IMR-90 (cell line): ENCODE data around the gene DHRS7B. TPM values are rescaled to one million over a fixed set of nuclear protein-coding genes. Genes with fewer than 3 reads are reported as not detected.

Experiments
- ATAC-seq: fragments of 200-7000 bp; cut with Tn5 transposase; 2 replicates; pipeline ENCODE4 v1.9.1; 2020; ENCODE audit warnings: low read depth, mild to moderate bottlenecking, moderate library complexity
- BruUV-seq: library from RNA; stranded (reverse); fragments of 400-500 nt; replicated peaks from 2 replicates; lab custom pipeline; 2021; lab: Mats Ljungman, UMichigan
- CTCF ChIA-PET: fragments of 300-600 bp; formaldehyde crosslinking; extraction: SDS; loops from one replicate; lab custom pipeline; 2021; ENCODE audit warnings: antibody characterized with exemption; lab: Yijun Ruan, JAX
- POLR2A ChIA-PET: fragments of 300-600 bp; sonication (Branson Sonifier 250); formaldehyde crosslinking; loops from one replicate; lab custom pipeline; 2022; ENCODE audit warnings: antibody characterized with exemption; ENCODE audit not compliant: unreplicated experiment; lab: Charles Lee
- DNase-seq: peaks from one replicate; pipeline ENCODE4 v3.0.0; 2013
- H2AFZ ChIP-seq: replicated peaks from 2 replicates; pipeline ENCODE3; 2013; ENCODE audit warnings: low read length, mild to moderate bottlenecking; ENCODE audit not compliant: poor library complexity
- H2AK5ac ChIP-seq: 2 replicates; pipeline ENCODE4 v1.6.1; 2013; ENCODE audit warnings: low read depth, low read length, inconsistent platforms
- H2AK9ac ChIP-seq: replicated peaks from 2 replicates; pipeline ENCODE3; 2013; ENCODE audit warnings: mild to moderate bottlenecking, low read depth, low read length, moderate library complexity; ENCODE audit not compliant: poor library complexity
- H2BK120ac ChIP-seq: 2 replicates; pipeline ENCODE4 v1.6.1; 2013; ENCODE audit warnings: low read depth, low read length, inconsistent platforms
- H2BK15ac ChIP-seq: 3 replicates; pipeline ENCODE4 v1.6.1; 2013; ENCODE audit warnings: low read depth, low read length, inconsistent platforms
- H2BK20ac ChIP-seq: 2 replicates; pipeline ENCODE4 v1.6.1; 2013; ENCODE audit warnings: low read depth, mild to moderate bottlenecking, inconsistent platforms, low read length, moderate library complexity
- H2BK5ac ChIP-seq: 2 replicates; pipeline ENCODE4 v1.6.1; 2013; ENCODE audit warnings: mild to moderate bottlenecking, low read depth, low read length, inconsistent platforms; ENCODE audit not compliant: poor library complexity, severe bottlenecking
- H3K14ac ChIP-seq: replicated peaks from 2 replicates; pipeline ENCODE4 v1.6.1; 2013; ENCODE audit warnings: low read depth, low read length, inconsistent platforms
- H3K18ac ChIP-seq: 2 replicates; pipeline ENCODE4 v1.6.1; 2013; ENCODE audit warnings: low read depth, low read length, control low read depth
- H3K23ac ChIP-seq: 2 replicates; pipeline ENCODE4 v1.6.1; 2013; ENCODE audit warnings: low read depth, low read length, inconsistent platforms
- H3K27ac ChIP-seq: 2 replicates; pipeline ENCODE4 v1.5.1; 2013; ENCODE audit warnings: mild to moderate bottlenecking, control low read depth, low read length; ENCODE audit not compliant: insufficient read depth
- H3K27me3 ChIP-seq: 2 replicates; pipeline ENCODE4 v1.6.1; 2013; ENCODE audit warnings: low read length; ENCODE audit not compliant: control insufficient read depth, insufficient read depth
- H3K36me3 ChIP-seq: 2 replicates; pipeline ENCODE4 v1.6.1; 2013; ENCODE audit warnings: low read length, mixed read lengths; ENCODE audit not compliant: control insufficient read depth, insufficient read depth
- H3K4ac ChIP-seq: 2 replicates; pipeline ENCODE4 v1.6.1; 2013; ENCODE audit warnings: low read depth, low read length, inconsistent platforms
- H3K4me1 ChIP-seq: 2 replicates; pipeline ENCODE4 v1.6.1; 2013; ENCODE audit warnings: low read length, mixed read lengths; ENCODE audit not compliant: control insufficient read depth, insufficient read depth
- H3K4me2 ChIP-seq: 2 replicates; pipeline ENCODE4 v1.6.1; 2013; ENCODE audit warnings: low read depth, mild to moderate bottlenecking, control low read depth, low read length, moderate library complexity
- H3K4me3 ChIP-seq: 2 replicates; pipeline ENCODE4 v1.5.1; 2013; ENCODE audit warnings: low read depth, mild to moderate bottlenecking, control low read depth, low read length, moderate library complexity; ENCODE audit not compliant: insufficient read depth
- H3K56ac ChIP-seq: 2 replicates; pipeline ENCODE4 v1.6.1; 2013; ENCODE audit warnings: low read length, inconsistent platforms; ENCODE audit not compliant: insufficient read depth; ENCODE audit errors: extremely low read depth
- H3K79me1 ChIP-seq, 2 experiments: 2 replicates each; pipeline ENCODE4 v1.6.1; 2013; ENCODE audit warnings: low read length in 2 of 2, inconsistent platforms in 1 of 2, low read depth in 1 of 2
- H3K9ac ChIP-seq: 2 replicates; pipeline ENCODE4 v1.6.1; 2013; ENCODE audit warnings: low read depth, low read length, control low read depth
- H3K9me1 ChIP-seq: 2 replicates; pipeline ENCODE4 v1.6.1; 2013; ENCODE audit warnings: low read length, inconsistent platforms; ENCODE audit not compliant: insufficient read depth
- H3K9me3 ChIP-seq: 2 replicates; pipeline ENCODE4 v1.6.1; 2013; ENCODE audit warnings: low read length; ENCODE audit not compliant: control insufficient read depth, insufficient read depth
- H4K20me1 ChIP-seq: 2 replicates; pipeline ENCODE4 v1.6.1; 2013; ENCODE audit warnings: low read length, inconsistent platforms; ENCODE audit not compliant: insufficient read depth
- H4K5ac ChIP-seq: 2 replicates; pipeline ENCODE4 v1.6.1; 2013; ENCODE audit warnings: mild to moderate bottlenecking, low read depth, low read length, control low read depth
- H4K8ac ChIP-seq, 2 experiments: 2 replicates each; pipeline ENCODE4 v1.6.1; 2013; ENCODE audit warnings: low read depth in 2 of 2, low read length in 2 of 2, control low read depth in 1 of 2, inconsistent platforms in 1 of 2
- H4K91ac ChIP-seq: 2 replicates; pipeline ENCODE4 v1.6.1; 2013; ENCODE audit warnings: low read depth, low read length, inconsistent platforms; ENCODE audit not compliant: insufficient read depth
- BHLHE40 ChIP-seq: fragments of 150-350 bp; IDR thresholded peaks from 2 replicates; pipeline ENCODE4 v1.6.1; 2016; ENCODE audit warnings: mild to moderate bottlenecking, low read depth, low read length
- CHD1 ChIP-seq: IDR thresholded peaks from 2 replicates; pipeline ENCODE4 v1.6.1; 2012; ENCODE audit warnings: low read depth, low read length, improper control_type of control experiment
- CTCF ChIP-seq: conservative IDR thresholded peaks from 2 replicates; pipeline ENCODE4 v1.5.1; 2012; ENCODE audit warnings: mild to moderate bottlenecking, low read depth, low read length, improper control_type of control experiment
- FOS ChIP-seq: fragments of 150-350 bp; IDR thresholded peaks from 2 replicates; pipeline ENCODE4 v1.6.1; 2016; ENCODE audit warnings: low read depth, low read length
- MAFK ChIP-seq: IDR thresholded peaks from 2 replicates; pipeline ENCODE4 v1.6.1; 2012; ENCODE audit warnings: low read depth, low read length, improper control_type of control experiment
- MAZ ChIP-seq: IDR thresholded peaks from 2 replicates; pipeline ENCODE4 v1.6.1; 2012; ENCODE audit warnings: low read depth, mild to moderate bottlenecking, low read length, improper control_type of control experiment, moderate library complexity, borderline replicate concordance
- NFE2L2 ChIP-seq: fragments of 150-350 bp; IDR thresholded peaks from 2 replicates; pipeline ENCODE4 v1.6.1; 2016; ENCODE audit warnings: low read depth, mild to moderate bottlenecking, low read length
- POLR2A ChIP-seq: IDR thresholded peaks from 2 replicates; pipeline ENCODE4 v1.6.1; 2012; ENCODE audit warnings: mild to moderate bottlenecking, low read depth, low read length
- RAD21 ChIP-seq: IDR thresholded peaks from 2 replicates; pipeline ENCODE4 v1.6.1; 2012; ENCODE audit warnings: low read length, improper control_type of control experiment
- RCOR1 ChIP-seq: IDR thresholded peaks from 2 replicates; pipeline ENCODE4 v1.6.1; 2012; ENCODE audit warnings: mild to moderate bottlenecking, low read length, improper control_type of control experiment; ENCODE audit not compliant: insufficient replicate concordance
- RFX5 ChIP-seq: IDR thresholded peaks from 2 replicates; pipeline ENCODE4 v1.8.0; 2012; ENCODE audit warnings: low read depth, mild to moderate bottlenecking, low read length, moderate library complexity
- SMC3 ChIP-seq: fragments of 150-350 bp; IDR thresholded peaks from 2 replicates; pipeline ENCODE4 v1.6.1; 2016; ENCODE audit warnings: low read depth, mild to moderate bottlenecking, antibody characterized with exemption, low read length, moderate library complexity
- WGBS, 2 experiments: methylation state at CpG; one replicate each; pipeline versions ENCODE4 v1.1.5 to v1.1.7; 2013; ENCODE audit warnings: missing lambda C conversion rate in 2 of 2; ENCODE audit not compliant: insufficient read length in 1 of 2; ENCODE audit errors: extremely low coverage in 2 of 2; 5-methylcytosine and 5-hydroxymethylcytosine counted together
- dilution Hi-C: fragments of 300-500 bp; cut with HindIII; formaldehyde crosslinking; loops from one replicate; pipeline ENCODE4 v1.14.3; 2018; ENCODE audit warnings: low sequenced_read_pairs; ENCODE audit not compliant: unreplicated experiment
- in situ Hi-C: fragments of 300-500 bp; cut with MboI; formaldehyde crosslinking; loops from 3 replicates; pipeline ENCODE4 v1.14.3; 2019; ENCODE audit warnings: low sequenced_read_pairs, inconsistent platforms, mixed read lengths
- intact Hi-C: fragments of 100-400 bp; cut with micrococcal nuclease; formaldehyde crosslinking; loops from 2 replicates; pipeline ENCODE4 v1.10.0; 2022
- polyA plus RNA-seq, 3 experiments: library from polyadenylated mRNA; depleted of rRNA; stranded (reverse); fragments of >200 nt; gene quantifications; 2 replicates each; pipeline ENCODE4 v1.2.3, GENCODE V29; 2012; ENCODE audit warnings: low replicate concordance in 1 of 3
- total RNA-seq: library from RNA; depleted of rRNA; stranded (reverse); fragments of >200 nt; gene quantifications from 2 replicates; pipeline ENCODE4 v1.2.3, GENCODE V29; 2012
- TF ChIP-seq, protein P1 (sequence below): fragments of 150-350 bp; IDR thresholded peaks from 2 replicates; pipeline ENCODE4 v1.6.1; 2016; ENCODE audit warnings: low read depth, mild to moderate bottlenecking, low read length, moderate library complexity, borderline replicate concordance

The DHRS7B gene
- total and polyA plus RNA-seq, 2 of the 4 experiments (the other 2 are of a cell fraction): 24.4 to 34.4 TPM

DNA sequence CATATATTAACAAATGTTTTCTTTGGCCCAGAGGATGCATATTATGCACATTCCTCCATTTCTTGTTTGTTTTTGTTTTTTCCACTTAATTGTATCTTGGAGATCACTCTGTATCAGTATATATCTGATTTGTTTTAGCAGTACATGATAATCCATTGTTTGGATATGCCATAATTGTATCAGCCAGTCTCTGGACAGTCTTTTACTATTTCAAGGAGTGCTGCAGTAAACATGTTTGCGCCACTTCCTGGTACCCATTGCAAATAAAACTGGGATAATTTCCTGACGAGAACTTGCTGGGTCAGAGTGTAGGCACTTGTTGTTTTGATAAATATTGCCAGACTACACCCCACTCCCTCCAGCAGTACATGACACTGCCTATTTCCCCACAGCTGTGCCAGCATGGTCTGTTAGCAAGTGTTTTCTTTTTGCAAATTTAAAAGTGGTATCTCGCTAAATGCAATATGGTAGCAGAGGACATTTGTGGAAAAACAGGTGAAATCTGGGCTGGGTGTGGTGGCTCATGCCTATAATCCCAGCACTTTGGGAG is 92.1 kb downstream of the DHRS7B start:
- no peak for ATAC-seq
- dilution Hi-C loops (no loop called here), intact Hi-C loops (no loop called here), in situ Hi-C loops (no loop called here)
- Histone ChIP-seq H2AK9ac (no peak overlapping the region), H2BK20ac (no peak overlapping the region), H3K4me2 (no peak overlapping the region), H2BK15ac (no peak overlapping the region), H2BK5ac (no peak overlapping the region), H2BK120ac (no peak overlapping the region), H3K36me3 (peaks cover 4% of the 10 kb centered on the region), H3K23ac (no peak overlapping the region), H4K5ac (no peak overlapping the region), H4K91ac (no peak overlapping the region), H3K4ac (no peak overlapping the region), H3K18ac (no peak overlapping the region), H3K79me1 (peaks cover 23 to 56% of the 10 kb centered on the region in 2 experiments), H2AFZ (no peak overlapping the region), H3K27ac (no peak overlapping the region), H3K9me3 (no peaks in the 10 kb centered on the region; the same call in 1 of the 2 replicates), H3K9ac (no peak overlapping the region), H2AK5ac (no peak overlapping the region), H3K56ac (no peak overlapping the region), H4K8ac (no peak overlapping the region), H3K9me1 (peaks cover 16% of the 10 kb centered on the region; the same call in 1 of the 2 replicates), H3K4me3 (no peak overlapping the region), H3K27me3 (no peaks in the 10 kb centered on the region), H3K4me1 (peaks cover 5% of the 10 kb centered on the region), H3K14ac (no peak overlapping the region), H4K20me1 (peaks cover 3% of the 10 kb centered on the region)
- CTCF ChIA-PET: no interaction called here
- no peak for DNase-seq
- TF ChIP-seq CHD1 (no peak), POLR2A (no peak), FOS (no peak), MAFK (no peak), NFE2L2 (no peak), RFX5 (no peak), RAD21 (no peak), CTCF (no peak), BHLHE40 (no peak), SMC3 (no peak), MAZ (no peak), RCOR1 (no peak)
- TF ChIP-seq, protein P1, sequence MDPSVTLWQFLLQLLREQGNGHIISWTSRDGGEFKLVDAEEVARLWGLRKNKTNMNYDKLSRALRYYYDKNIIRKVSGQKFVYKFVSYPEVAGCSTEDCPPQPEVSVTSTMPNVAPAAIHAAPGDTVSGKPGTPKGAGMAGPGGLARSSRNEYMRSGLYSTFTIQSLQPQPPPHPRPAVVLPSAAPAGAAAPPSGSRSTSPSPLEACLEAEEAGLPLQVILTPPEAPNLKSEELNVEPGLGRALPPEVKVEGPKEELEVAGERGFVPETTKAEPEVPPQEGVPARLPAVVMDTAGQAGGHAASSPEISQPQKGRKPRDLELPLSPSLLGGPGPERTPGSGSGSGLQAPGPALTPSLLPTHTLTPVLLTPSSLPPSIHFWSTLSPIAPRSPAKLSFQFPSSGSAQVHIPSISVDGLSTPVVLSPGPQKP: no peak
- no TSS peak for BruUV-seq
- POLR2A ChIA-PET: no interaction called here
- WGBS, 2 experiments: no CpG with 5 or more reads among the region's 3 CpGs
